Kidney epithelial cell (primary cell): ENCODE data around the gene IGSF9. TPM values are rescaled to one million over a fixed set of nuclear protein-coding genes. Genes with fewer than 3 reads are reported as not detected.

Experiments
- DNase-seq: peaks from one replicate; pipeline ENCODE4 v3.0.0-alpha.2; 2010; ENCODE audit warnings: low read depth
- H3K27me3 ChIP-seq: 2 replicates; pipeline ENCODE4 v1.6.0; 2011; ENCODE audit warnings: low read length; ENCODE audit not compliant: control insufficient read depth, insufficient read depth
- H3K36me3 ChIP-seq: 2 replicates; pipeline ENCODE4 v1.5.1; 2011; ENCODE audit warnings: low read length; ENCODE audit not compliant: control insufficient read depth, insufficient read depth
- H3K4me3 ChIP-seq: 2 replicates; pipeline ENCODE4 v1.5.1; 2011; ENCODE audit warnings: low read depth, mild to moderate bottlenecking, control low read depth, low read length
- total RNA-seq: library from RNA; depleted of rRNA; stranded (reverse); fragments of >200 nt; gene quantifications from 2 replicates; pipeline ENCODE4 v1.2.3, GENCODE V29; 2015
- TF ChIP-seq, protein P1 (sequence below): IDR thresholded peaks from 2 replicates; pipeline ENCODE4 v1.5.1; 2011; ENCODE audit warnings: mild to moderate bottlenecking, moderate library complexity, low read length, control low read depth, inconsistent platforms; ENCODE audit not compliant: insufficient read depth, poor library complexity, severe bottlenecking

IGSF9 gene
- total RNA-seq, 1 donor from 2014 or later = 1.7 TPM

DNA sequence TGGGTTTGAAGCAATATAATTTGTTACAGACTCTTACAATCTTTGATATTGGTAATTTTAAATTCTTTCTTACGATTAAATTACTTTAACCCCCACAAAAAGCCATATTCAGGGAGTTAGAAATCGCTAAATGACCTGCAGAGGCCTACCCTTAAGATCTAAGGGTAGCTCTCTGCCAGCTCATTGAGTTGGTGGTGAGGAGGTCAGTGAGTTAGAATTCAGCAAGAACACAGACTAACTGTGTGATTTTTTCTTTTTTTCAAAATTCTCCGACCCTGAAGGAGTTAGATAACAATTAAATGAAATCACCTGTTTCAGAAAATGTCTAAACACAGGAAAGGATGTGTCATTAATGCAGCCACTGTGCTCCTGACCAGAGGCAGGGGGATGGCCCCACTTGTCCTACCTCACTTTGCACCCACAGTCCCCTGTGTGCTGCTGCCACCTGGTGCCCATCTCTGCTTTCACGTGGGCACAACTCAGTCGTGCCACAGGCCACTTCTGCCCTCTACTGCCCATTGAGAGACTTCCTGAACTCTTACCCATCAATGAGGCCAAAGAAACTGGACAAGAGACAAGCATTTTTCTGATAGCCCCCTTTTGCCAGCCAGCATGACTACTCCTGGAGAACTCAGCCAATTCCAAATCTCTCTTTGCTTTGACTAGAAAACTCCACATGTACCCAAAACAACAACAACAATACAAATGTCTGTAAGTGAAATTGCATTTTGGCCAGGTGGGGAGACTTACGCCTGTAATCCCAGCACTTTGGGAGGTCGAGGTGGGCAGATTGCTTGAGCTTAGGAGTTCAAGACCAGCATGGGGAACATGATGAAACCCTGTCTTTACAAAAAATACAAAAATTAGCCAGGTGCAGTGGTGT lies 53.9 kb downstream of the IGSF9 start:
- no peaks in the 10 kb centered on the region for H3K36me3 ChIP-seq
- no peak overlapping the region for H3K4me3 ChIP-seq
- peak; percentile 65 for DNase-seq
- H3K27me3 ChIP-seq = no peaks in the 10 kb centered on the region
- TF ChIP-seq, protein P1, sequence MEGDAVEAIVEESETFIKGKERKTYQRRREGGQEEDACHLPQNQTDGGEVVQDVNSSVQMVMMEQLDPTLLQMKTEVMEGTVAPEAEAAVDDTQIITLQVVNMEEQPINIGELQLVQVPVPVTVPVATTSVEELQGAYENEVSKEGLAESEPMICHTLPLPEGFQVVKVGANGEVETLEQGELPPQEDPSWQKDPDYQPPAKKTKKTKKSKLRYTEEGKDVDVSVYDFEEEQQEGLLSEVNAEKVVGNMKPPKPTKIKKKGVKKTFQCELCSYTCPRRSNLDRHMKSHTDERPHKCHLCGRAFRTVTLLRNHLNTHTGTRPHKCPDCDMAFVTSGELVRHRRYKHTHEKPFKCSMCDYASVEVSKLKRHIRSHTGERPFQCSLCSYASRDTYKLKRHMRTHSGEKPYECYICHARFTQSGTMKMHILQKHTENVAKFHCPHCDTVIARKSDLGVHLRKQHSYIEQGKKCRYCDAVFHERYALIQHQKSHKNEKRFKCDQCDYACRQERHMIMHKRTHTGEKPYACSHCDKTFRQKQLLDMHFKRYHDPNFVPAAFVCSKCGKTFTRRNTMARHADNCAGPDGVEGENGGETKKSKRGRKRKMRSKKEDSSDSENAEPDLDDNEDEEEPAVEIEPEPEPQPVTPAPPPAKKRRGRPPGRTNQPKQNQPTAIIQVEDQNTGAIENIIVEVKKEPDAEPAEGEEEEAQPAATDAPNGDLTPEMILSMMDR = peak; percentile 100

DNA sequence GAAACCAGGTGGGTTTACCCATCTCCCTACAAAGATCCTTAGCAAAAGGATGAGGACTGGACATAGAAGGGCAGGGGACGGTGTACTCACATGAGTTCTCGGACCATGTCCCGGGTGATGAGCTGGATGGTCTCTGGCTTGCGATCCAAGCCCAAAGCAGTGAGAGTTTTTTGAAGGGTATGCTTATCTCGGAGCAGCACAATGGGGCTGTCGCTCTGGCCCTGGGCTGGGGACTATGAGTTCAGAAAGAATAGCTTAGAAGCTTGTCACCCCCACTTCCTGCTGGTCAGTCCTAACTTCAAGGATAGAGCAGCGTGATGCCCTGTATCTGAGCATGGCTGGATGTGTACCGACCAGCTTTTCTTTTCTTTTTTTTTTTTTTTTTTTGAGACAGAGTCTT lies 55.0 kb downstream of the IGSF9 start:
- Histone ChIP-seq H3K36me3 (no peaks in the 10 kb centered on the region), H3K27me3 (no peaks in the 10 kb centered on the region), H3K4me3 (no peak overlapping the region)
- DNase-seq = no peak
- TF ChIP-seq, protein P1 = no peak

DNA sequence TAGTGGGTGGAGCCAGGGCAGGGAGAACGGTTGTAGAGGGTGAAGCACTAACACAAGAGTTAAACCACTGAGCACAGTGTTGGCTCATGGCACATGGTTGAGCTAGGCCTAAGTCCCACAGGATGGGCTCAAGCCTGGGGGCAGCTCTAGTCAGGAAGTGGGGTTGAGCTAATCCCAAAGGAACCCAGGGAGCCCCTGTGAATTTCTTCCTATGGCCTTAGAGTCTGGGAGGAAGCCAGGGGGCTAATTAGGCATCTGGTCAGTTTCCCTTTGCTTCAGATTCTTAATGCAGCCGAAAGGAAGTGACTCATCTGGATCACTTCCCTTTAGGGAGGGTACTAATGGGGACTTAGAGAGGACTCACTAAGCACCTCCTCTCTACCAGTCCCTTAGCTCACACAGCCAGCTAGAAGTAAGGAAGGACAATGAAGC lies 55.6 kb downstream of the IGSF9 start:
- Histone ChIP-seq H3K36me3 (no peaks in the 10 kb centered on the region), H3K4me3 (no peak overlapping the region), H3K27me3 (no peaks in the 10 kb centered on the region)
- DNase-seq = peak; percentile 52
- TF ChIP-seq, protein P1 = no peak

DNA sequence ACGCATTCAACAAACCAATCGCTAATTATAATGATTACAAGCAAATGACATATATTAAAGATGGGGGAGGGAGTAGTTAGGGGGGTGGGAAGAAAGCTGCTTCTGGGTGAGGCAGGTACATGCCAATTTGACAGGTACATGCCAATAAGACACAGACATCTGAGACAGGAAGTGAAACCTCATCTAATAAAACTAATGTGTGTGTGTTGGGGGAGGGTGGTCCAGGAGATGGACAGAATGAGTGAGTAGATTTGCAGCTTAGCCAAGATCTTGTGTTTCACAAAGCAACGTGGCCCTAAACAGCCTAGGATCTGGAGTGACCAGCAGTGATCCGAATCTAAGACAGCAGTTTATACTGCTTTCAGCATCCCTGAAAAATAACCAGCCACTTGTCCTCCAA lies 56.2 kb downstream of the IGSF9 start:
- DNase-seq = no peak
- H3K4me3 ChIP-seq = no peak overlapping the region
- TF ChIP-seq, protein P1 = no peak
- no peaks in the 10 kb centered on the region for H3K27me3 ChIP-seq
- no peaks in the 10 kb centered on the region for H3K36me3 ChIP-seq

DNA sequence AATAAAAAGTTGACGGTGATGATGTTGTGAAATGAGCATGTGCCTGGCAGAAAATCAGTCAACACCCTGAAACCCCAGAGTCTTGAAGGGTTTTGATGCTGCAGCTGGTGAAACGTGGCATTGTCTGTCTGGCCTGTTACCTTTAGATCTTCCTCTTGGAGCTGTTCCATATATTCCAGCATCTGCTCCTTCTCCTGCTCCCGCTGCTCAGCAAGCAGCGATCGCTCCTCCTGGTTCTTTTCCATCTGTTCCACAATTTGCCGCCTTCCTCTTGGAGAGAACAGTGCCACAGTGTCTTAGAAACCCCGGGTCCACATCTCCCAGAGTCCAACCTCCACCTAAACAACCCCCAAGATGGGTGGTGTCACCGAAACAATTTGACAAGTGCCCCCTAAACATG lies 61.1 kb downstream of the IGSF9 start:
- Histone ChIP-seq H3K27me3 (no peaks in the 10 kb centered on the region), H3K4me3 (no peak overlapping the region), H3K36me3 (no peaks in the 10 kb centered on the region)
- no peak for DNase-seq
- TF ChIP-seq, protein P1 = no peak
